Lung (tissue), 12 donors: ENCODE measurements around the gene DTYMK. TPM values are rescaled to one million over a fixed set of nuclear protein-coding genes. Genes with fewer than 3 reads are reported as not detected.

Experiments
- ATAC-seq: fragments of 200-7000 bp; cut with Tn5 transposase; one replicate; pipeline ENCODE4 v1.9.1; 2020; ENCODE audit warnings: moderate number of reproducible peaks; ENCODE audit not compliant: insufficient read depth, low FRiP score
- DNase-seq, 3 donors: peaks; one replicate each; pipeline ENCODE4 v3.0.0-alpha.2; 2013 to 2017
- H3K27ac ChIP-seq, 2 donors: one replicate each; pipeline ENCODE4 v1.5.1; 2013; ENCODE audit warnings: mild to moderate bottlenecking in 2 of 2, moderate library complexity in 2 of 2, control low read depth in 1 of 2, inconsistent platforms in 1 of 2, low read depth in 1 of 2, low read length in 1 of 2
- H3K27me3 ChIP-seq, 3 donors: one replicate each; pipeline ENCODE4 v1.5.1; 2013; ENCODE audit warnings: low read length in 2 of 3; ENCODE audit not compliant: control insufficient read depth in 3 of 3, insufficient read depth in 3 of 3
- H3K36me3 ChIP-seq, 4 donors: one replicate each; pipeline ENCODE4 v1.5.1; 2013; ENCODE audit warnings: low read length in 4 of 4, mild to moderate bottlenecking in 1 of 4, moderate library complexity in 1 of 4; ENCODE audit not compliant: control insufficient read depth in 4 of 4, insufficient read depth in 4 of 4
- H3K4me1 ChIP-seq, 5 donors: one replicate each; pipeline ENCODE4 v1.5.1; 2013; ENCODE audit warnings: low read length in 5 of 5, mild to moderate bottlenecking in 2 of 5, moderate library complexity in 1 of 5; ENCODE audit not compliant: control insufficient read depth in 5 of 5, insufficient read depth in 5 of 5
- H3K4me3 ChIP-seq: one replicate; pipeline ENCODE4 v1.5.1; 2013; ENCODE audit warnings: mild to moderate bottlenecking, control low read depth, moderate library complexity
- H3K9ac ChIP-seq, 2 donors: one replicate each; pipeline ENCODE4 v1.5.1; 2013; ENCODE audit warnings: low read length in 2 of 2, control low read depth in 1 of 2; ENCODE audit not compliant: insufficient read depth in 1 of 2
- H3K9me3 ChIP-seq, 4 donors: one replicate each; pipeline ENCODE4 v1.5.1; 2013; ENCODE audit warnings: low read length in 3 of 4, mild to moderate bottlenecking in 1 of 4, moderate library complexity in 1 of 4; ENCODE audit not compliant: control insufficient read depth in 4 of 4, insufficient read depth in 3 of 4
- WGBS, 2 donors: extraction: QIAGEN DNeasy Blood & Tissue Kit; methylation state at CpG; one replicate each; pipeline ENCODE4 v1.1.7; 2013; 5-methylcytosine and 5-hydroxymethylcytosine counted together
- polyA plus RNA-seq, 2 donors: library from polyadenylated mRNA; stranded (reverse); fragments of 200-250 nt; gene quantifications; one replicate each; pipeline ENCODE4 v1.2.1, GENCODE V29; 2013
- total RNA-seq, 2 donors: library from RNA; depleted of rRNA in 1 of 2; stranded (reverse); fragments of >200 nt in 1 of 2; gene quantifications; one replicate each; pipeline ENCODE4 v1.2.1, GENCODE V29; 2014 to 2021
- TF ChIP-seq, protein P1 (sequence below): IDR thresholded peaks from 2 replicates; pipeline ENCODE4 v1.5.1; 2012; ENCODE audit warnings: mild to moderate bottlenecking; ENCODE audit errors: control extremely low read depth, extremely low read depth
- donor health status: control.
- donor health status: control.
- donor health status: Bipolar disorder and iron deficiency.
- donor health status: healthy.
- donor health status: DM: yes; HTN: yes; CAD: no.

The DTYMK gene
- total and polyA plus RNA-seq, 4 donors, result 15.6 to 24.3 (median 19.7) TPM

DNA sequence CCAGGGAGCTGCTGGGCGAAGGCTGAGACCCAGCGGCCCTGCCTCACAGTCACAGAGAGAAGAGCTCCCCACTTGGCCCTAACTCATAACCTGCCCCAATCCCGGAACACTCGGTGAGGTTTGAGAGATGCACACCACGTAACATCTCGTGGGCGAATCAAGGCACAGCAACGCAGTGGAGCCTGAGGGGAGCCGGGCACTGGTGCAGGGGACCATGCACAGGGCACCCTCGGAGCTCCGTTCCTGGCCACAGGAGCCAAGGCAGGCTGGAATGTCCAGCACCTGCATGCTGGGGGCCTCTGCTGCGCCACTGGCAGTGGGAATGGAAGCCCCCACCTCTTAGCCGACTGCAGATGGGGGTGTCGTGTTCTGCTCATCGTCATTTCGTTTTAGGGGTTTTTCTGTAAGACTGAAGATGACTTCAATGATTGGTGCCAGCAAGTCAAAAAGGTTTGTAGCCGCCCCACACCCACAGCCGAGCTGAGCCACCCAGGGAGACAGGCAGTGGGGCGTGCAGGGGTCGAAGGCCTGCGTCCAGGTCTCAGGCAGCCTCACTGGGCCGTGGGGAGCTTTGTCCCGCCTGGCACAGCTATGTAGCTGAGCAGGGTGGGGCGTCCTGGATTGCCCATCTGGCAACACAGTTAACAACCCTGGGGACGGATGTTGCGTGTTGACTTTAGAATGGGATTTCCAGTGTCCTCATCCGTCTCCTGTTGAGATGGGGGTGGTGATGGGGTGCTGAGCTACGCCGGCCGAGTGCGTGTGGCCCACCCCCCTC is 16.1 kb downstream of the DTYMK start:
- H3K9ac ChIP-seq, result no peak overlapping the region
- ATAC-seq, result no peak
- H3K36me3 ChIP-seq, result peaks cover 4 to 65% (median 19%) of the 10 kb centered on the region in 4 donors
- 91 to 92% methylated on average over 31 of the region's 31 CpGs for whole genome bisulfite sequencing, 2 donors
- H3K4me3 ChIP-seq, result no peak overlapping the region
- no peaks in the 10 kb centered on the region for H3K27me3 ChIP-seq
- H3K4me1 ChIP-seq, result peaks cover 0 to 8% (median 0%) of the 10 kb centered on the region in 5 donors
- H3K9me3 ChIP-seq, result no peaks in the 10 kb centered on the region
- H3K27ac ChIP-seq, result no peak overlapping the region
- TF ChIP-seq, protein P1, sequence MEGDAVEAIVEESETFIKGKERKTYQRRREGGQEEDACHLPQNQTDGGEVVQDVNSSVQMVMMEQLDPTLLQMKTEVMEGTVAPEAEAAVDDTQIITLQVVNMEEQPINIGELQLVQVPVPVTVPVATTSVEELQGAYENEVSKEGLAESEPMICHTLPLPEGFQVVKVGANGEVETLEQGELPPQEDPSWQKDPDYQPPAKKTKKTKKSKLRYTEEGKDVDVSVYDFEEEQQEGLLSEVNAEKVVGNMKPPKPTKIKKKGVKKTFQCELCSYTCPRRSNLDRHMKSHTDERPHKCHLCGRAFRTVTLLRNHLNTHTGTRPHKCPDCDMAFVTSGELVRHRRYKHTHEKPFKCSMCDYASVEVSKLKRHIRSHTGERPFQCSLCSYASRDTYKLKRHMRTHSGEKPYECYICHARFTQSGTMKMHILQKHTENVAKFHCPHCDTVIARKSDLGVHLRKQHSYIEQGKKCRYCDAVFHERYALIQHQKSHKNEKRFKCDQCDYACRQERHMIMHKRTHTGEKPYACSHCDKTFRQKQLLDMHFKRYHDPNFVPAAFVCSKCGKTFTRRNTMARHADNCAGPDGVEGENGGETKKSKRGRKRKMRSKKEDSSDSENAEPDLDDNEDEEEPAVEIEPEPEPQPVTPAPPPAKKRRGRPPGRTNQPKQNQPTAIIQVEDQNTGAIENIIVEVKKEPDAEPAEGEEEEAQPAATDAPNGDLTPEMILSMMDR, result no peak
- DNase-seq, result no peak

DNA sequence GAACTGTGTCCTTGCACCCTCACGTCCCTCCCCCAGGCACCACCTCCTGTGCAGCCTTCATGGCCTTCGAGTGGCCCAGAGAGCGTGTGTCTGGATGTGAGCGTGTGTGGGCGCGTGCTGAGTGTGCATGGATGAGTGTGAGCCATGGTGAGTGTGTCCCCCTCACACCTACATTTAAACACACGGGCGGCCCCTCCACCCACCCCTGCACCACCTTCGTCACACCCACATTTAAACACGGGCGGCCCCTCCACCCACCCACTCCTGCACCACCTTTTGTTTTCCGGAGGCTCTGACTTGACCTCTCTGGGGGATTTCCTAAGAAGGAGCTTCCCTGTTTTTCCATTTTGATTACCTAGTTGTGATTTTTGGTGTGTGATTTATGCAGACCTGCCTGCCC is 17.8 kb downstream of the DTYMK start:
- H3K9ac ChIP-seq, result no peak overlapping the region
- peaks cover 4 to 63% (median 17%) of the 10 kb centered on the region in 4 donors for H3K36me3 ChIP-seq
- no peak overlapping the region for H3K4me3 ChIP-seq
- TF ChIP-seq, protein P1, result no peak
- H3K27me3 ChIP-seq, result no peaks in the 10 kb centered on the region
- H3K27ac ChIP-seq, result no peak overlapping the region
- H3K9me3 ChIP-seq, result no peaks in the 10 kb centered on the region
- H3K4me1 ChIP-seq, result peaks cover 0 to 8% (median 0%) of the 10 kb centered on the region in 5 donors
- ATAC-seq, result no peak
- 91 to 94% methylated on average over 12 of the region's 12 CpGs for WGBS, 2 donors
- DNase-seq, result no peak

DNA sequence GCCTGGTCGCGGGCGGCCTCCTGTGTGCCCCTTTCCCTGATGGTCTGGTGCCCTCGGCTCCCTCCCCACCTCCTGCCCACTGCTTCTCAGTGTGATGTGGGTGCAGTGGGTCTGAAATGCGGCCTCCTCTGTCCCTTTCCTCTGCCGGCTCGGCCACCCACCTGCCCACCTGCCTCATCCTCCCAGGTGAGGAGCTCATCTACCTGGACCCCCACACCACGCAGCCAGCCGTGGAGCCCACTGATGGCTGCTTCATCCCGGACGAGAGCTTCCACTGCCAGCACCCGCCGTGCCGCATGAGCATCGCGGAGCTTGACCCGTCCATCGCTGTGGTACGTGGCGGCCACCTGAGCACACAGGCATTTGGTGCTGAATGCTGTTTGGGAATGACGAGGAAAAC is 18.3 kb downstream of the DTYMK start:
- Histone ChIP-seq H3K9me3 (no peaks in the 10 kb centered on the region), H3K27me3 (no peaks in the 10 kb centered on the region), H3K27ac (no peak overlapping the region), H3K4me3 (no peak overlapping the region), H3K4me1 (peaks cover 0 to 8% (median 0%) of the 10 kb centered on the region in 5 donors), H3K36me3 (peaks cover 4 to 62% (median 17%) of the 10 kb centered on the region in 4 donors), H3K9ac (no peak overlapping the region)
- WGBS, 2 donors, result 97% methylated on average over 21 of the region's 21 CpGs
- TF ChIP-seq, protein P1, result no peak
- ATAC-seq, result no peak
- DNase-seq, result no peak
